ENCODE results near the gene SDR42E2.
"Not testable (repeated sequence)": the region's sequence is repeated elsewhere in the genome, so short reads cannot be mapped to it uniquely, and the experiment has no call there.

The SDR42E2 gene

GRCh38 chr16:22161999-22162655 is at the start of gene SDR42E2:
SDR42E2 (plus strand) TSS chr16:22162506; CDS start chr16:22165583, 3,077 bp downstream.
- no peak within 1 kb of the TSS for H3K4me3 ChIP-seq (ENCODE audit: low read length in 2 of 2)
- no peaks in the 10 kb centered on the region for H3K4me1 ChIP-seq (ENCODE audit: control insufficient read depth in 2 of 2, insufficient read depth in 2 of 2, low read length in 2 of 2)
- H3K9ac ChIP-seq (ENCODE audit: low read depth in 1 of 2, low read length in 2 of 2): no peak within 1 kb of the TSS

DNA sequence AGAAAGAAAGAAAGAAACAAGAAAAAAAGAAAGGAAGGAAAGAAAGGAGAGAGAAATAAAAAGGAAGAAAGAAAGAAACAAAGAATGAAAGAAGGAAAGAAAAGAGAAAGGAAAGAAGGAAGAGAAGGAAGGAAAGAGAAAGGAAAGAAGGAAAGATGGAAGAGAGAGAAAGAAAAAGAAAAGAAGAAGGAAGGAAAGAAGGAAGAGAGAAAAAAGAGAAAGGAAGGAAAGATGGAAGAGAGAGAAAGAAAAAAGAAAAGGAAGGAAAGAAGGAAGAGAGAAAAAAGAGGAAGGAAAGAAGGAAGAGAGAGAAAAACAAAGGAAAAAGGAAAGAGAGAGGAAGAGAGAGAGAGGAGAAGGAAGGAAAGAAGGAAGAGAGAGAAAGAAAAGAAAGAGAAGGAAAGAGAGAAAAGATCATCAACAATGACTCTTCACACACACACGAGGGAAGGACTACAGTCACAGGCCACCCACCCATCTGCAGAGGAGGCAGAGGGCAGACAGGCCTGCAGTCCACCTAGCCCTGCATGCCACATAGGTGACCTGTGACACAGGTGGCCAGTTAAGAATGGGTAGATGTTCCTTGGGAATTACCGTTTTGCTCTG is 46.1 kb upstream of the SDR42E2 start:
- H3K9me3 ChIP-seq (ENCODE audit: control insufficient read depth in 2 of 2, low read length in 2 of 2): no peaks in the 10 kb centered on the region
- no peak overlapping the region for H3K4me3 ChIP-seq (ENCODE audit: low read length in 2 of 2)
- no peak overlapping the region for H3K27ac ChIP-seq (ENCODE audit: low read depth in 2 of 2, low read length in 2 of 2)
- no peaks in the 10 kb centered on the region for H3K27me3 ChIP-seq (ENCODE audit: control insufficient read depth in 2 of 2, insufficient read depth in 2 of 2, low read length in 2 of 2)
- no peaks in the 10 kb centered on the region for H3K36me3 ChIP-seq (ENCODE audit: control insufficient read depth in 2 of 2, insufficient read depth in 2 of 2, low read length in 2 of 2)
- no peak overlapping the region for H3K9ac ChIP-seq (ENCODE audit: low read depth in 1 of 2, low read length in 2 of 2)
- no peaks in the 10 kb centered on the region for H3K4me1 ChIP-seq (ENCODE audit: control insufficient read depth in 2 of 2, insufficient read depth in 2 of 2, low read length in 2 of 2)

More at GRCh38 chr16:22161999-22162655, at the start of gene SDR42E2:
- Histone ChIP-seq H3K27ac (ENCODE audit: low read depth in 2 of 2, low read length in 2 of 2) (no peak within 1 kb of the TSS), H3K27me3 (ENCODE audit: control insufficient read depth in 2 of 2, insufficient read depth in 2 of 2, low read length in 2 of 2) (peaks cover 5 to 15% of the 10 kb centered on the region in 2 donors), H3K9me3 (ENCODE audit: control insufficient read depth in 2 of 2, low read length in 2 of 2) (no peaks in the 10 kb centered on the region), H3K36me3 (ENCODE audit: control insufficient read depth in 2 of 2, insufficient read depth in 2 of 2, low read length in 2 of 2) (no peaks in the 10 kb centered on the region)

- Histone ChIP-seq H3K4me1 (ENCODE audit: control insufficient read depth in 2 of 2, insufficient read depth in 2 of 2, low read length in 2 of 2) (no peaks in the 10 kb centered on the region), H3K36me3 (ENCODE audit: control insufficient read depth in 2 of 2, insufficient read depth in 2 of 2, low read length in 2 of 2) (no peaks in the 10 kb centered on the region), H3K9ac (ENCODE audit: low read depth in 1 of 2, low read length in 2 of 2) (no peak overlapping the region), H3K9me3 (ENCODE audit: control insufficient read depth in 2 of 2, low read length in 2 of 2) (no peaks in the 10 kb centered on the region), H3K27ac (ENCODE audit: low read depth in 2 of 2, low read length in 2 of 2) (no peak overlapping the region), H3K27me3 (ENCODE audit: control insufficient read depth in 2 of 2, insufficient read depth in 2 of 2, low read length in 2 of 2) (no peaks in the 10 kb centered on the region), H3K4me3 (ENCODE audit: low read length in 2 of 2) (no peak overlapping the region)
Observed at GRCh38 chr16:22117609-22118008, 44.7 kb upstream of the SDR42E2 start.

GRCh38 chr16:22120440-22120839 is 41.9 kb upstream of the SDR42E2 start:
- H3K9ac ChIP-seq (ENCODE audit: low read depth in 1 of 2, low read length in 2 of 2): no peak overlapping the region

DNA sequence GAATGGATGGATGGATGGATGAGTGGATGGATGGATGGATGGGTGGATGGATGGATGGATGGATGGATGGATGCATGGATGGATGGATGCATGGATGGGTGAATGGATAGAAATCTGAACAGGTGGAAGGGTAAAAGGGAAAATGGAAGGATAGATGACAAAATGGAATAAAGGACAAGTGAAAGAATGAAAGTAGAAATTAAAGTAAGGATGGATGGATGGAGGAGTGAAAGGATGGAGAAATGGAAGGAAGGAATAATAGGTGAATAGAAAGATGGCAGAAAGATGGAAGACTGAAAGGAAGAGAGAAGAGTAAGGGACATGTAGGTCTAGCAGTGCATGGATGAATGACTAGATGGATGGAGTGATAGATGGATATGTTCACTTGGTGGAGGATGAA is 40.1 kb upstream of the SDR42E2 start:
- no peaks in the 10 kb centered on the region for H3K9me3 ChIP-seq (ENCODE audit: control insufficient read depth in 2 of 2, low read length in 2 of 2)
- no peaks in the 10 kb centered on the region for H3K36me3 ChIP-seq (ENCODE audit: control insufficient read depth in 2 of 2, insufficient read depth in 2 of 2, low read length in 2 of 2)
- H3K27ac ChIP-seq (ENCODE audit: low read depth in 2 of 2, low read length in 2 of 2): no peak overlapping the region
- no peaks in the 10 kb centered on the region for H3K27me3 ChIP-seq (ENCODE audit: control insufficient read depth in 2 of 2, insufficient read depth in 2 of 2, low read length in 2 of 2)
- H3K4me3 ChIP-seq (ENCODE audit: low read length in 2 of 2): no peak overlapping the region
- no peak overlapping the region for H3K9ac ChIP-seq (ENCODE audit: low read depth in 1 of 2, low read length in 2 of 2)
- no peaks in the 10 kb centered on the region for H3K4me1 ChIP-seq (ENCODE audit: control insufficient read depth in 2 of 2, insufficient read depth in 2 of 2, low read length in 2 of 2)

More at GRCh38 chr16:22120440-22120839, 41.9 kb upstream of the SDR42E2 start:
- H3K27me3 ChIP-seq (ENCODE audit: control insufficient read depth in 2 of 2, insufficient read depth in 2 of 2, low read length in 2 of 2): no peaks in the 10 kb centered on the region
- H3K9me3 ChIP-seq (ENCODE audit: control insufficient read depth in 2 of 2, low read length in 2 of 2): no peaks in the 10 kb centered on the region
- no peaks in the 10 kb centered on the region for H3K36me3 ChIP-seq (ENCODE audit: control insufficient read depth in 2 of 2, insufficient read depth in 2 of 2, low read length in 2 of 2)
- H3K4me3 ChIP-seq (ENCODE audit: low read length in 2 of 2): no peak overlapping the region
- no peak overlapping the region for H3K27ac ChIP-seq (ENCODE audit: low read depth in 2 of 2, low read length in 2 of 2)
- no peaks in the 10 kb centered on the region for H3K4me1 ChIP-seq (ENCODE audit: control insufficient read depth in 2 of 2, insufficient read depth in 2 of 2, low read length in 2 of 2)

DNA sequence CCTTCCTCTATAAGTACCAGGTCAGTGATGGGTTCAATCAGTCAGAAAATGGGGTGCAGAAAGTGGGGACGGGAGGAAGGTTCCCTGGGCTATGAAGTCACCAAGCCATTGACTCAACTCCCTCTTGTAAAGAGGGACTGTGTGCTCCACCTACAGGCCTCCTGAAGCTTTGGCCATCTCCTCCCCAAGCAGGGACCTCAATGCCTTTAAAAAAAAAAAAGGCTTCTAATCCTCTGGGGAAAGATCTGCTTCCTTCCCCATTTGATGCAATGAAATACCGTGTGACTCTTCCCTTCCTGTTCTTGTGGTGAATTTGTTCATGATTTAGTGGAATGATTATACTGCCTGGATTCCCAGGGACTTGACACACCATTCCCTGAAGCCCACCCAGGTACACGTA is 39.2 kb upstream of the SDR42E2 start:
- H3K9me3 ChIP-seq (ENCODE audit: control insufficient read depth in 2 of 2, low read length in 2 of 2): no peaks in the 10 kb centered on the region
- H3K9ac ChIP-seq (ENCODE audit: low read depth in 1 of 2, low read length in 2 of 2): no peak overlapping the region
- no peak overlapping the region for H3K4me3 ChIP-seq (ENCODE audit: low read length in 2 of 2)
- no peaks in the 10 kb centered on the region for H3K4me1 ChIP-seq (ENCODE audit: control insufficient read depth in 2 of 2, insufficient read depth in 2 of 2, low read length in 2 of 2)
- H3K36me3 ChIP-seq (ENCODE audit: control insufficient read depth in 2 of 2, insufficient read depth in 2 of 2, low read length in 2 of 2): no peaks in the 10 kb centered on the region
- no peak overlapping the region for H3K27ac ChIP-seq (ENCODE audit: low read depth in 2 of 2, low read length in 2 of 2)
- H3K27me3 ChIP-seq (ENCODE audit: control insufficient read depth in 2 of 2, insufficient read depth in 2 of 2, low read length in 2 of 2): no peaks in the 10 kb centered on the region

DNA sequence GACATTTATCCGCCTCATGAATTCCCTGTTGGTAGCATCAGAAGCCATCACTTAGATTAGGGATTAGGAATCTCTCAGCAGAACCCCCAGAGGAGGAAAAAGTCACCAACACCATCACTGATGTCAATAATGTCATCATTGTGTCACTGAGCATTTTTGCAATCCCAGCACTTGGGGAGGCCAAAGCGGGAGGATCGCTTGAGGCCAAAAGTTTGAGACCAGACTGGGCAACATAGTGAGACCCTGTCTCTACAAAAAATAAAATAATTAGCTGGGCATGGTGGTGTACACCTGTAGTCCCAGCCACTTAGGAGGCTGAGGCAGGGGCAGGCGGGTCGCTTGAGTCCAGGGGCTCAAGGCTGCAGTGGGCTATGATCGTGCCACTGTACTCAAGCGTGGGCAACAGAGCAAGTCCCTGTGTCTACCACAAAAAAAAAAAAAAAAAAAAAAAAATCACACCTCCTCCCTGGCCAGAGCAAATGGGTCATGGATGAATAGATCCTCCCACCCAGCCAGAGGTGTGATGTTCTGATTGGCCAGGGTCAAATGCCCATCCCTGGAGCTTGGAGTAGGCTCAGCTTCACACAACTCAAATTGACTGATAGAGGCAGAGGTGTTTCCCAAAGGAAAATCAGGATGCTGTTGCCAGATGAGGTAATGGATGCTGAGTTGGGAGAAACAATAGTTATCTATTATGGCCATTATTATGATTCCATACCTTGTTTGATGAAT is 38.4 kb upstream of the SDR42E2 start:
- H3K4me1 ChIP-seq (ENCODE audit: control insufficient read depth in 2 of 2, insufficient read depth in 2 of 2, low read length in 2 of 2): no peaks in the 10 kb centered on the region
- H3K27ac ChIP-seq (ENCODE audit: low read depth in 2 of 2, low read length in 2 of 2): no peak overlapping the region
- no peaks in the 10 kb centered on the region for H3K36me3 ChIP-seq (ENCODE audit: control insufficient read depth in 2 of 2, insufficient read depth in 2 of 2, low read length in 2 of 2)
- no peak overlapping the region for H3K9ac ChIP-seq (ENCODE audit: low read depth in 1 of 2, low read length in 2 of 2)
- no peaks in the 10 kb centered on the region for H3K27me3 ChIP-seq (ENCODE audit: control insufficient read depth in 2 of 2, insufficient read depth in 2 of 2, low read length in 2 of 2)
- H3K4me3 ChIP-seq (ENCODE audit: low read length in 2 of 2): no peak overlapping the region
- no peaks in the 10 kb centered on the region for H3K9me3 ChIP-seq (ENCODE audit: control insufficient read depth in 2 of 2, low read length in 2 of 2)

DNA sequence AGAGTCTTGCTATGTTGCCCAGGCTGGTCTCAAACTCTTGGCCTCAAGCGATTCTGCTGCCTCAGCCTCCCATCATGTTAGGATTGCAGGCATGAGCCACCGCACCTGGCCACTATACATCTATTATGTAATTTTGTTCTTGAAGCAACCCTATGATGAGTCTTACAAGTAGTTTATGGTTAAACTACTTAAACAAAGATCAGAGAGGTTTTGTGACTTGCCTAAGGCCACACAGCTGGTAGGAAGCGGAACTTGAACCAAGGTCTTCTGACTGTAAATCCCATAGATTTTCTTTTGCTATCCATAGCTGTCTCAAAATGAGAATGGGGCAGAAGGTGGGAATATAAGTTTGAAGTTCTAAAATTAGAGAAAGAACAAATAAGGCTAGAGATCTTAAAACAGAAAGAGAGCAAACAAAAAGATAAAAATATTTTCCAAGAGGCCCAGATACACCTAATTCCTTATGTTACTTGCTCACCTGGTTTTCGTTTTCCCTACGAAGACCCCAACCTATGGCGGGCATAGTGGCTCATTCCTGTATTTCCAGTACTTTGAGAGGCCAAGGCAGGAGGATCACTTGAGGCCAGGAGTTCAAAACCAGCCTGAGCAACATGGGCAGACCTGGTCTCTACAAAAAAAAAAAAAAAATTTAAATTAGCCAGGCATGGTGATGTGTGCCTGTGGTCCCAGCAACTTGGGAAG is 37.6 kb upstream of the SDR42E2 start:
- no peaks in the 10 kb centered on the region for H3K36me3 ChIP-seq (ENCODE audit: control insufficient read depth in 2 of 2, insufficient read depth in 2 of 2, low read length in 2 of 2)
- no peaks in the 10 kb centered on the region for H3K9me3 ChIP-seq (ENCODE audit: control insufficient read depth in 2 of 2, low read length in 2 of 2)
- no peak overlapping the region for H3K9ac ChIP-seq (ENCODE audit: low read depth in 1 of 2, low read length in 2 of 2)
- no peaks in the 10 kb centered on the region for H3K4me1 ChIP-seq (ENCODE audit: control insufficient read depth in 2 of 2, insufficient read depth in 2 of 2, low read length in 2 of 2)
- no peak overlapping the region for H3K4me3 ChIP-seq (ENCODE audit: low read length in 2 of 2)
- no peak overlapping the region for H3K27ac ChIP-seq (ENCODE audit: low read depth in 2 of 2, low read length in 2 of 2)
- no peaks in the 10 kb centered on the region for H3K27me3 ChIP-seq (ENCODE audit: control insufficient read depth in 2 of 2, insufficient read depth in 2 of 2, low read length in 2 of 2)

DNA sequence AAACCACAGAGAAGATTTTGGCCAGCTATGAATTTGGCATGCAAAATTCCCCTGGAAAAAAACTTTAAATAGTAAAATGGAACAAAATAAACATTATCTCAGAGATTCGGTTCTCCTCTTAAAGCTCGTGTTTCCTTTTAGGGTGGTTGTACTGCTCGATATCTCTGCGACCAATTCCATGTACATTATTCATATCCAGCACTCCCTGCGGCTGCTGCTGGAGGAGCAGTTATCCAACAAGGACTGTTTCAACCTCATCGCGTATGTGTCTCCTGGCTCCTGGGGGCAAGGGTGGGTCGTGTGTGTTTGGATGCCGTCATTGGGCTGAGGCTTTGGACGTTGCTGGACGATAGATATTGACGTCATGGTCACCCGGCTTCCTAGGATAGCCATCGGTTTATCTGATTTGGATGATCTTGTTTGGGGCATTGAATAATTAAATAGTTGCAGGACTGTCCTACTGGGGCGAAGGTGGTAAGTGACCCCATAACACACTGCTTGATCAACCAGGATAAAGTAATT is 36.2 kb upstream of the SDR42E2 start:
- Histone ChIP-seq H3K9ac (ENCODE audit: low read depth in 1 of 2, low read length in 2 of 2) (no peak overlapping the region), H3K4me3 (ENCODE audit: low read length in 2 of 2) (no peak overlapping the region), H3K36me3 (ENCODE audit: control insufficient read depth in 2 of 2, insufficient read depth in 2 of 2, low read length in 2 of 2) (no peaks in the 10 kb centered on the region), H3K9me3 (ENCODE audit: control insufficient read depth in 2 of 2, low read length in 2 of 2) (no peaks in the 10 kb centered on the region), H3K27ac (ENCODE audit: low read depth in 2 of 2, low read length in 2 of 2) (no peak overlapping the region), H3K4me1 (ENCODE audit: control insufficient read depth in 2 of 2, insufficient read depth in 2 of 2, low read length in 2 of 2) (no peaks in the 10 kb centered on the region), H3K27me3 (ENCODE audit: control insufficient read depth in 2 of 2, insufficient read depth in 2 of 2, low read length in 2 of 2) (no peaks in the 10 kb centered on the region)

- not testable (repeated sequence) for H3K27me3 ChIP-seq (ENCODE audit: control insufficient read depth in 2 of 2, insufficient read depth in 2 of 2, low read length in 2 of 2); H3K27ac ChIP-seq (ENCODE audit: low read depth in 2 of 2, low read length in 2 of 2); H3K4me1 ChIP-seq (ENCODE audit: control insufficient read depth in 2 of 2, insufficient read depth in 2 of 2, low read length in 2 of 2); H3K9ac ChIP-seq (ENCODE audit: low read depth in 1 of 2, low read length in 2 of 2); H3K9me3 ChIP-seq (ENCODE audit: control insufficient read depth in 2 of 2, low read length in 2 of 2); H3K4me3 ChIP-seq (ENCODE audit: low read length in 2 of 2); H3K36me3 ChIP-seq (ENCODE audit: control insufficient read depth in 2 of 2, insufficient read depth in 2 of 2, low read length in 2 of 2)
Observed at GRCh38 chr16:22128537-22128936, 33.8 kb upstream of the SDR42E2 start.

Data from mucosa of rectum (tissue), 2 donors.